Superior temporal gyrus (tissue), 1 donor: ENCODE results near the gene ARHGAP33.
"Not testable (repeated sequence)": the region's sequence is repeated elsewhere in the genome, so short reads cannot be mapped to it uniquely, and the experiment has no call there.

Source experiments
- DNase-seq: peaks from one replicate; pipeline ENCODE4 v3.0.0-alpha.2; 2016; ENCODE audit errors: extremely low spot score

ARHGAP33 gene

DNA sequence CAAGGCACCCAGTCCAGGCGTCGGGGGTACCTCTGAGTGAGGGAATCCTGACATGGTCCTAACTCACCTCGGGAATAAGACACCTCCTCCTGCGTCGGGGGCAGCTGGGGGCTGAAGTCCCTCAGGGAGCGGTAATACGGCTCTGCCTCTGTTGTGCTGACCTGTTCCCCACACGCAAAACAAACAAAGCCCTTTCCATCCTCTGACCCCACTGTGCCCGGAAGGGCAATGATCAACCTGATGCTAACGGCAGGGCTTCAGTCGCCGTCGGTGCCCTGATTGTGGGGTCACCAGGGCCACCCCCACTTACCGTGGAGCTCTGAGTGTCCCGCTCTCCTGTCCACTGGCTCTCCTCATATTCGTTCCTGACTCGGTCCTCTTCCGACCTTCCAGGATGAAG, 55.6 kb downstream of the ARHGAP33 start:
- DNase-seq = no peak

DNA sequence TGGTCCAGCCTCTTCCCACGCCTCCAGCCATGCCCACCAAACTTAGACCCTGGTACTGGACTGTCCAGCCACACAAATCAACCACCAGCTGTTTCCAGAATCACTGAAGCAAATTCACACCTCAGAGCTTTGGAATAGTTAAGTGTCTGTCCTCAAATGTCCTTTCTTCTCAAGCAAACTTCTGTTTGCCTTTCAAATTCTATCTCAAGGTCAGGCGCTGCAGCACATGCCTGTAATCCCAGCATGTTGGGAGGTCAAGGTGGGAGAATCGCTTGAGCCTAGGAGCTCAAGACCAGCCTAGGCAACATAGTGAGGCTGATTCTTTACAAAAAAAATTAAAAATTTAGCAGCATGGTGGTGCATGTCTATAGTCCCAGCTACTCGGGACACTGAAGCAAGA, 56.7 kb downstream of the ARHGAP33 start:
- no peak for DNase-seq

DNA sequence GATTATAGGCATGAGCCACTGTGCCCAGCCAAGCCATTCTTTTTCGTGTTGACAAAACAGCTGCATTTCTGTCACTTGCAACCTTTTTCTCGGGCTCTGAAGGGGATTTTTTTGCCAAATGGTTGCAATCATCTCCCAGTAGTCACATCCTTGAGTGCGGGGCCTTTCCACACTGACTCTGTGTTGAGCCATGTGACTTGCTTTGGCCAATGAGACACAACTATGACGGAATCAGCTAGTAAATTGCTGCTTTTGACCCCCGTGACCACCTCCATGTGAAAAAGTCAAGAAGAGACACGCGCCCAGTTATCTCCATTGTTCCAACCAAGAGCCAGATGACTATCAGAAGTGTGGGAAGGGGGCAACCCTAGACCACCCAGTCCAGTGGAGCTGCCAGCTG, 58.6 kb downstream of the ARHGAP33 start:
- no peak for DNase-seq

DNA sequence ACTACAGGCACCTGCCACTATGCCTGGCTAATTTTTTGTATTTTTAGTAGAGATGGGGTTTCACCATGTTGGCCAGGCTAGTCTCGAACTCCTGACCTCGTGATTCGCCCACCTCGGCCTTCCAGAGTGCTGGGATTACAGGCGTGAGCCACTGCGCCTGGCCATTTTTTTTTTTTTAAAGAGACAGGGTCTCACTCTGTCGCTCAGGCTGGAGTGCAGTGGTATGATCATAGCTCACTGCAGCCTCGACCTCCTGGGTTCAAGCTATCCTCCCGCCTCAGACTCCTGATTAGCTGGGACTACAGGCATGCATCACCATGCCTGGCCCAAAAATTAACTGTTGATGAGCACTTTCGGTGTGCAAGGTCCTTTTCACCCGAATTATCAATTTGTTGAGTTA, 60.7 kb downstream of the ARHGAP33 start:
- DNase-seq = not testable (repeated sequence)
